Psoas muscle (tissue), 8 donors: Measurements from ENCODE around the gene LRRC2. TPM values are rescaled to one million over a fixed set of nuclear protein-coding genes. Genes with fewer than 3 reads are reported as not detected.
A peak's percentile ranks its signal among the peaks of the same experiment; 100 is the strongest.

Experiments
- ATAC-seq, 4 donors: fragments of 200-7000 bp; cut with Tn5 transposase; one replicate each; pipeline ENCODE4 v1.9.1; 2020; ENCODE audit warnings: moderate library complexity in 3 of 4, mild to moderate bottlenecking in 2 of 4
- DNase-seq, 2 donors: peaks; one replicate each; pipeline ENCODE4 v3.0.0-alpha.2; 2020
- H3K27ac ChIP-seq: fragments of 200-600 bp; one replicate; pipeline ENCODE4 v1.8.0; 2022
- H3K27me3 ChIP-seq, 3 donors: fragments of 200-600 bp in 1 of 3; one replicate each; pipeline versions ENCODE4 v1.6.1 to v1.8.0; 2013 to 2022; ENCODE audit warnings: low read length in 2 of 3, mild to moderate bottlenecking in 2 of 3, moderate library complexity in 1 of 3; ENCODE audit not compliant: insufficient read depth in 3 of 3
- H3K36me3 ChIP-seq, 2 donors: fragments of 200-600 bp in 1 of 2; one replicate each; pipeline versions ENCODE4 v1.6.1 to v1.8.0; 2013 to 2022; ENCODE audit warnings: low read depth in 1 of 2, mild to moderate bottlenecking in 1 of 2, moderate library complexity in 1 of 2; ENCODE audit not compliant: insufficient read depth in 1 of 2
- H3K4me1 ChIP-seq: fragments of 200-600 bp; one replicate; pipeline ENCODE4 v1.8.0; 2022
- H3K4me3 ChIP-seq: fragments of 200-600 bp; one replicate; pipeline ENCODE4 v1.8.0; 2022; ENCODE audit warnings: mild to moderate bottlenecking
- H3K9me3 ChIP-seq: fragments of 200-600 bp; one replicate; pipeline ENCODE4 v1.8.0; 2022
- CTCF ChIP-seq: fragments of 200-600 bp; IDR thresholded peaks from one replicate; pipeline ENCODE4 v1.8.0; 2022; ENCODE audit warnings: antibody characterized with exemption
- WGBS, 3 donors: extraction: QIAGEN DNeasy Blood & Tissue Kit; methylation state at CpG; one replicate each; pipeline versions ENCODE4 v1.1.6 to v1.1.7; 2013; 5-methylcytosine and 5-hydroxymethylcytosine counted together
- intact Hi-C, 2 donors: fragments of 100-400 bp; cut with DNase I; formaldehyde crosslinking; loops; one replicate each; pipeline versions ENCODE4 v1.11.0 to v1.14.2; 2022
- long read RNA-seq, 2 donors: library from polyadenylated mRNA; unstranded; transcript quantifications; one replicate each; pipeline ENCODE4 v2.0.0, GENCODE V29; 2021
- polyA plus RNA-seq, 3 donors: library from polyadenylated mRNA; stranded (reverse); fragments of 200-250 nt; gene quantifications; one replicate each; pipeline ENCODE4 v1.2.3, GENCODE V29; 2013
- total RNA-seq, 4 donors: library from RNA; stranded (reverse); fragmentation: NEBNext Ultra II Directional in 2 of 4; extraction: Animal tissue kit (Norgen Biotek cat#: 25700) in 2 of 4; gene quantifications; one replicate each; pipeline versions ENCODE4 v1.2.1 to v1.2.4, GENCODE V29; 2021 to 2023
- donor health status: healthy with polysubstance abuse.
- donor health status: DM: no; HTN: no; CAD: no; lungs with moderate emphysema.
- donor health status: Bipolar disorder and iron deficiency.
- donor health status: healthy.
- donor health status: DM: yes; HTN: yes; CAD: no.
- donor health status: DM: no; HTN: no; CAD: no.
- donor health status: DM: no; HTN: no; CAD: no.
- donor health status: DM: yes; HTN: yes; CAD: no.

The LRRC2 gene
- total RNA-seq, result 100 to 1,000 TPM in 1 of 4 donors, 10 to 100 TPM in 3; 65.1 to 160 (median 95.6) TPM
- polyA plus RNA-seq, result 10 to 100 TPM in 2 of 3 donors, 1 to 10 TPM in 1; 8.3 to 60.3 (median 57.9) TPM
- long read RNA-seq, donor 1, full-length matches to known transcripts, result 59 of 75 reads
- long read RNA-seq, donor 1, partial matches to known transcripts, result 4 of 75 reads
- long read RNA-seq, donor 1, other reads (novel, unspliced or antisense), result 12 of 75 reads
- long read RNA-seq, donor 2, full-length matches to known transcripts, result 216 of 325 reads
- long read RNA-seq, donor 2, partial matches to known transcripts, result 39 of 325 reads
- long read RNA-seq, donor 2, other reads (novel, unspliced or antisense), result 70 of 325 reads

- ATAC-seq (peak; percentile 80 to 92 (median 89)), DNase-seq (peak; percentile 61 to 94)
- TF ChIP-seq CTCF, result no peak
- Histone ChIP-seq H3K36me3 (no peaks in the 10 kb centered on the region), H3K27me3 (no peaks in the 10 kb centered on the region), H3K4me1 (peaks cover 24% of the 10 kb centered on the region), H3K4me3 (peak within 1 kb of the TSS; percentile 70), H3K9me3 (peaks cover 7% of the 10 kb centered on the region), H3K27ac (peak within 1 kb of the TSS; percentile 94)
- 1% methylated on average over 39 of the region's 39 CpGs for WGBS, 3 donors
- intact Hi-C loops, result loop anchor here (2.0 to 5.0 kb wide), 2 partner anchors 66 to 77 kb away; no protein-coding TSS in a partner anchor
Measured at GRCh38 chr3:46566040-46566641, at the start of gene LRRC2. LRRC2 (minus strand) TSS chr3:46566302; CDS start chr3:46551591, 14,711 bp downstream.

- Histone ChIP-seq H3K36me3 (no peaks in the 10 kb centered on the region), H3K27ac (no peak overlapping the region), H3K9me3 (no peaks in the 10 kb centered on the region), H3K27me3 (no peaks in the 10 kb centered on the region), H3K4me3 (no peak overlapping the region), H3K4me1 (peaks cover 10% of the 10 kb centered on the region)
- WGBS, 3 donors, result 66 to 83% (median 76%) methylated on average over 9 of the region's 9 CpGs
- intact Hi-C loops, result no loop called here
- no peak for TF ChIP-seq CTCF
- DNase-seq (no peak), ATAC-seq (no peak)
Measured at GRCh38 chr3:46615050-46615775, 49.1 kb upstream of the LRRC2 start.

GRCh38 chr3:46614431-46614830 lies 48.3 kb upstream of the LRRC2 start:
- Histone ChIP-seq H3K4me1 (peaks cover 15% of the 10 kb centered on the region), H3K27me3 (no peaks in the 10 kb centered on the region), H3K27ac (no peak overlapping the region), H3K4me3 (no peak overlapping the region), H3K9me3 (no peaks in the 10 kb centered on the region), H3K36me3 (no peaks in the 10 kb centered on the region)
- WGBS, 3 donors, result 81 to 86% (median 85%) methylated on average over 4 of the region's 4 CpGs
- TF ChIP-seq CTCF, result no peak
- intact Hi-C loops, result no loop called here
- no peak for ATAC-seq
- DNase-seq, result no peak

GRCh38 chr3:46613313-46614005 lies 47.4 kb upstream of the LRRC2 start:
- TF ChIP-seq CTCF, result no peak
- 88 to 90% (median 90%) methylated on average over 10 of the region's 10 CpGs for WGBS, 3 donors
- Histone ChIP-seq H3K4me3 (no peak overlapping the region), H3K9me3 (no peaks in the 10 kb centered on the region), H3K27me3 (no peaks in the 10 kb centered on the region), H3K4me1 (peaks cover 20% of the 10 kb centered on the region), H3K36me3 (no peaks in the 10 kb centered on the region), H3K27ac (no peak overlapping the region)
- DNase-seq (no peak), ATAC-seq (no peak)
- intact Hi-C loops, result no loop called here
